ENCODE data around the gene C10orf90. TPM values are rescaled to one million over a fixed set of nuclear protein-coding genes. Genes with fewer than 3 reads are reported as not detected.

Gene C10orf90
- total RNA-seq, 1 experiment from 2014 or later, result not detected

DNA sequence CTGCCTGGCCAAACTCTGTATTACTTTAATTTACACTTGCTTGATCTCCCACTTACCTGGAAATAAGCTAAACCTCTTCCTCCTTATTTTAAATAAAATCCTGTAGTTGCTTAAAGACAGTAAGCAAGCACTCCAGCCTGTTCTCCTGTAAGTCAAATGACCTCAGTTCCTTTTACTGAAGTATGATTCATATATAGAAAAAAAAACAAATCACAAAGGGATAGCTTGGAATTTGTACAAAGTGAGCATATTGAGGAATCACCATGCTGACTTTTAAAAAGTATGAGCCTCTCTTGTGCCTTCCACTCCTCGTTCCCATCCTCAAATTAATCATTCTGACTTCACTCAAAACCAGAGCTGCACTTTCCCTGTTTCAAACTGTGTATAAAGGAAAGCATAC lies 52.0 kb downstream of the C10orf90 start:
- Histone ChIP-seq H3K27ac (ENCODE audit: insufficient read length, low read depth, low read length) (no peak overlapping the region), H3K9me3 (ENCODE audit: control insufficient read depth, low read depth, low read length) (no peaks in the 10 kb centered on the region), H3K14ac (ENCODE audit: insufficient read depth, low read length) (no peak overlapping the region), H4K91ac (ENCODE audit: insufficient read length, low read depth, low read length) (no peak overlapping the region), H4K20me1 (ENCODE audit: control insufficient read depth, insufficient read depth, insufficient read length) (no peaks in the 10 kb centered on the region), H2BK5ac (ENCODE audit: insufficient read length, low read length) (no peak overlapping the region), H2AFZ (ENCODE audit: low read length) (no peak overlapping the region), H3K9ac (ENCODE audit: extremely low read depth, insufficient read length, low read length) (no peak overlapping the region), H3K4me1 (ENCODE audit: insufficient read depth, low read length) (no peaks in the 10 kb centered on the region), H2BK20ac (ENCODE audit: low read depth, low read length, poor library complexity, severe bottlenecking) (no peak overlapping the region), H3K4me2 (ENCODE audit: insufficient read depth, insufficient read length, low read length) (no peak overlapping the region), H2BK15ac (ENCODE audit: low read depth, low read length) (no peak overlapping the region), H3K4ac (ENCODE audit: low read depth, low read length) (no peak overlapping the region), H3K56ac (ENCODE audit: insufficient read length, low read depth, low read length) (no peak overlapping the region), H2BK120ac (ENCODE audit: low read depth, low read length, poor library complexity, severe bottlenecking) (no peak overlapping the region), H2BK12ac (ENCODE audit: insufficient read length, low read depth, low read length) (no peak overlapping the region), H3K79me1 (ENCODE audit: insufficient read depth, low read depth, low read length, poor library complexity, severe bottlenecking) (no peaks in the 10 kb centered on the region), H3K23me2 (ENCODE audit: insufficient read length, low read depth, low read length, poor library complexity, severe bottlenecking) (no peaks in the 10 kb centered on the region), H2AK5ac (ENCODE audit: insufficient read length, low read length) (no peak overlapping the region), H4K5ac (ENCODE audit: insufficient read length, low read depth, low read length) (no peak overlapping the region), H4K8ac (replicated peaks; ENCODE audit: insufficient read length, low read depth, low read length) (no peak overlapping the region), H3K27me3 (ENCODE audit: insufficient read depth, low read length) (no peaks in the 10 kb centered on the region), H3K18ac (ENCODE audit: insufficient read length, low read depth, low read length) (no peak overlapping the region), H3K23ac (ENCODE audit: insufficient read length, low read depth, low read length) (no peak overlapping the region), H3T11ph (ENCODE audit: low read length) (no peak overlapping the region), H3K79me2 (ENCODE audit: insufficient read depth, low read length) (no peaks in the 10 kb centered on the region)
- H3K9me3 Mint-ChIP-seq, result peaks cover 0 to 3% of the 10 kb centered on the region in 2 experiments; a peak in 2 of 5 replicates
- DNase-seq, result no peak
- H3K36me3 Mint-ChIP-seq (ENCODE audit: insufficient read depth in 1 of 3, low read depth in 3 of 3), result no peaks in the 10 kb centered on the region
- peaks cover 2% of the 10 kb centered on the region; the same call in 1 of the 2 replicates for H3K27me3 Mint-ChIP-seq (ENCODE audit: low read depth)
- no peak overlapping the region for H3K4me3 Mint-ChIP-seq
- TF ChIP-seq CTCF (conservative IDR thresholded peaks at IDR 0.05), result no peak
- no CpG with 5 or more reads among the region's 1 CpG for WGBS (ENCODE audit: extremely low coverage, insufficient read length, low lambda C conversion rate)
- H3K4me1 Mint-ChIP-seq, result no peaks in the 10 kb centered on the region
- no peak overlapping the region for H3K27ac Mint-ChIP-seq

All from H9 (cell line).